Lower leg skin (tissue), 3 donors: ENCODE results near the gene CRYAB.

Experiments
- CTCF ChIP-seq, 3 donors: fragments of 450-650 bp; IDR thresholded peaks; one replicate each; pipeline ENCODE4 v1.5.1; 2016; ENCODE audit warnings: antibody characterized with exemption in 3 of 3, mild to moderate bottlenecking in 3 of 3, moderate library complexity in 2 of 3
- POLR2A ChIP-seq, 2 donors: fragments of 450-650 bp; IDR thresholded peaks; one replicate each; pipeline ENCODE4 v1.6.1; 2016 to 2017; ENCODE audit warnings: antibody characterized with exemption in 2 of 2, mild to moderate bottlenecking in 1 of 2, moderate library complexity in 1 of 2

- no peak for TF ChIP-seq CTCF (IDR thresholded peaks at IDR 0.05)
- TF ChIP-seq POLR2A (IDR thresholded peaks at IDR 0.05), result no peak
Measured at GRCh38 chr11:111944651-111945051, 33.1 kb upstream of the CRYAB start.
